GM23338 (cell line): ENCODE results near the gene FBXO30.

ENCODE experiments used
- CTCF ChIP-seq, 2 experiments: fragments of 200-600 bp in 1 of 2; sonication (generic) in 1 of 2; conservative IDR thresholded peaks; 2 replicates each; pipeline versions ENCODE4 v1.5.1 to v1.6.1; 2016 to 2017; ENCODE audit warnings: antibody characterized with exemption in 2 of 2, low read depth in 2 of 2, mild to moderate bottlenecking in 2 of 2, moderate library complexity in 1 of 2
- EZH2 ChIP-seq: fragments of 200-600 bp; sonication (generic); IDR thresholded peaks from one replicate; pipeline ENCODE4 v1.8.0; 2017; ENCODE audit warnings: antibody characterized with exemption, mild to moderate bottlenecking, low read depth; ENCODE audit not compliant: unreplicated experiment
- JUNB ChIP-seq: IDR thresholded peaks from one replicate; pipeline ENCODE4 v1.6.1; 2016; ENCODE audit warnings: antibody characterized with exemption; ENCODE audit not compliant: unreplicated experiment
- POLR2AphosphoS5 ChIP-seq: IDR thresholded peaks from 2 replicates; pipeline ENCODE4 v1.6.1; 2016; ENCODE audit warnings: antibody characterized with exemption, low read depth
- ZNF331 ChIP-seq: fragments of 250-450 bp; sonication (Bioruptor Pico); IDR thresholded peaks from 2 replicates; pipeline ENCODE4 v1.5.0; 2020; ENCODE audit warnings: low read depth, mild to moderate bottlenecking, moderate library complexity

GRCh38 chr6:145836772-145837171 lies 22.2 kb upstream of the FBXO30 start:
- TF ChIP-seq CTCF (conservative IDR thresholded peaks at IDR 0.05; ENCODE audit: low read depth in 2 of 2) = no peak
- TF ChIP-seq POLR2AphosphoS5 = no peak
- TF ChIP-seq ZNF331 (CRISPR knock-in tag) = no peak
- TF ChIP-seq JUNB = no peak
- TF ChIP-seq EZH2 = no peak
